ENCODE results near the gene TBX20. TPM values are rescaled to one million over a fixed set of nuclear protein-coding genes. Genes with fewer than 3 reads are reported as not detected.

The TBX20 gene
- total RNA-seq, 4 donors from 2014 or later = 0.22 to 0.27 TPM; not detected in 2

DNA sequence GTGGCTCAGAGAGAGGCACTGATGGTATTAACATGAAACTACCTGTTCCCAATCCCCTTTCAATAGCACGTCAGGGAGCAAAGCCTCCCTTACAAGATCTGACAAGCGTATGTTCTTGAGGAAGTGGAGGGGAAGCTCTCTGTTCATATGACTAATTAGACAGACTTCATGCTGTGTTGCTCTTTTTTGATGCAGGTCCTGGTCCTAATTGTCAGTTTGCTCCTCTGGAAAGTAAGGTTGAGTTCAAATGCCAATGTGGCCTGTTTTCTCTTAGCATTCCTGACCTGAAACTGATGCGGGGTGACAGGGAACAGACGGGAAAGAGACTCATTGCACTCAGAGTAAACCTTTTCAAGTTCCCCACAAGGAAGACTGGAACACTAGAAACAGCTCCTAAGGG is 27.0 kb upstream of the TBX20 start:
- Histone ChIP-seq H3K27ac (no peak overlapping the region), H3K36me3 (no peaks in the 10 kb centered on the region), H3K4me1 (no peaks in the 10 kb centered on the region), H3K4me3 (replicated peaks in 1 of 3) (no peak overlapping the region), H3K9me3 (no peaks in the 10 kb centered on the region), H3K27me3 (no peaks in the 10 kb centered on the region)
- WGBS, 2 donors = 50 to 62% methylated on average over 4 of the region's 4 CpGs
- TF ChIP-seq, protein P1, sequence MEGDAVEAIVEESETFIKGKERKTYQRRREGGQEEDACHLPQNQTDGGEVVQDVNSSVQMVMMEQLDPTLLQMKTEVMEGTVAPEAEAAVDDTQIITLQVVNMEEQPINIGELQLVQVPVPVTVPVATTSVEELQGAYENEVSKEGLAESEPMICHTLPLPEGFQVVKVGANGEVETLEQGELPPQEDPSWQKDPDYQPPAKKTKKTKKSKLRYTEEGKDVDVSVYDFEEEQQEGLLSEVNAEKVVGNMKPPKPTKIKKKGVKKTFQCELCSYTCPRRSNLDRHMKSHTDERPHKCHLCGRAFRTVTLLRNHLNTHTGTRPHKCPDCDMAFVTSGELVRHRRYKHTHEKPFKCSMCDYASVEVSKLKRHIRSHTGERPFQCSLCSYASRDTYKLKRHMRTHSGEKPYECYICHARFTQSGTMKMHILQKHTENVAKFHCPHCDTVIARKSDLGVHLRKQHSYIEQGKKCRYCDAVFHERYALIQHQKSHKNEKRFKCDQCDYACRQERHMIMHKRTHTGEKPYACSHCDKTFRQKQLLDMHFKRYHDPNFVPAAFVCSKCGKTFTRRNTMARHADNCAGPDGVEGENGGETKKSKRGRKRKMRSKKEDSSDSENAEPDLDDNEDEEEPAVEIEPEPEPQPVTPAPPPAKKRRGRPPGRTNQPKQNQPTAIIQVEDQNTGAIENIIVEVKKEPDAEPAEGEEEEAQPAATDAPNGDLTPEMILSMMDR (IDR thresholded peaks at IDR 0.05) = no peak
- no peak for TF ChIP-seq POLR2A (IDR thresholded peaks at IDR 0.05)
- intact Hi-C loops (cut with DNase I) = no loop called here
- no peak for DNase-seq

DNA sequence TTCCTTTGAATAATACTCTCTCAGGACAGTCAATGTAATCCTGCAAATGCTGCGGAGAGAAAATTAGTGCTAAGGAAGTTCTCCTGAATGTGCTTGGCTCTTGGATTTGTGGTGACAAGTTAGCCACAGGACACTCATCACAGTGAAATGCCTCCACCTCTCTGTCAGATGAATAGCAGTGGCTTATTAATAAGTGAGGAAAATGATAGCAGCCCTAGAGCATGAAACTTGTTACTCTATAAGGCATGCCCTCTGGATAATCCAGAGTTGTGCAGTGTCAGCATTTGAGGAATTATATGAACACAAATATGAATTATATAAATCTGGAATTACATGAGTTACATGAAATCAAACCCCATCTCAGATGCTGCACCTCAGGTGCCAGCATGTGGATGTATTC is 23.5 kb upstream of the TBX20 start:
- 91 to 95% methylated on average over 1 of the region's 1 CpG for WGBS, 2 donors
- TF ChIP-seq, protein P1 (IDR thresholded peaks at IDR 0.05) = no peak
- no peak for TF ChIP-seq POLR2A (IDR thresholded peaks at IDR 0.05)
- Histone ChIP-seq H3K36me3 (no peaks in the 10 kb centered on the region), H3K4me3 (replicated peaks in 1 of 3) (no peak overlapping the region), H3K27ac (no peak overlapping the region), H3K4me1 (no peaks in the 10 kb centered on the region), H3K27me3 (no peaks in the 10 kb centered on the region), H3K9me3 (no peaks in the 10 kb centered on the region)
- DNase-seq = no peak
- intact Hi-C loops (cut with DNase I) = no loop called here

DNA sequence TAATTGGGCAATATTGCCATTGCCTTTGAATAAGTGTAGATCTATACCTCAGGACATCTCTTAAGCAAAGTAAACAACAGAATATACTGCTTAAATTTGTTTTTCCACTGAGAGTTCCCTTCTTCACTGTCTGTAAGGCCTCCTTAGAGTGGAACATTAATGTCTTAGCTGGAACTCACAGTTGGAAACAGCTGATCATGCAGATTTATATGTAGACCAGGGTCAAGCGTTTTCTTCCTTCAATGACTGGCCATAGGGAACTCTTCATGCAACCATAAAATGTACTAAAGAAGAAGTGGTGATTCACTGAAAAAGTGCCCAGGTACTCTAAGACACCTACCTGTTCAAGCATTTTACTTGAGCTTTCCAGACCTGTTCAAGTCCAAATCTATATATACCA is 18.3 kb upstream of the TBX20 start:
- H3K9me3 ChIP-seq = no peaks in the 10 kb centered on the region
- H3K27me3 ChIP-seq = no peaks in the 10 kb centered on the region
- TF ChIP-seq, protein P1 (IDR thresholded peaks at IDR 0.05) = no peak
- TF ChIP-seq POLR2A (IDR thresholded peaks at IDR 0.05) = no peak
- intact Hi-C loops (cut with DNase I) = no loop called here
- no peak overlapping the region for H3K27ac ChIP-seq
- 81 to 83% methylated on average over 1 of the region's 1 CpG for WGBS, 2 donors
- H3K4me3 ChIP-seq (replicated peaks in 1 of 3) = no peak overlapping the region
- no peaks in the 10 kb centered on the region for H3K4me1 ChIP-seq
- no peaks in the 10 kb centered on the region for H3K36me3 ChIP-seq
- DNase-seq = no peak

DNA sequence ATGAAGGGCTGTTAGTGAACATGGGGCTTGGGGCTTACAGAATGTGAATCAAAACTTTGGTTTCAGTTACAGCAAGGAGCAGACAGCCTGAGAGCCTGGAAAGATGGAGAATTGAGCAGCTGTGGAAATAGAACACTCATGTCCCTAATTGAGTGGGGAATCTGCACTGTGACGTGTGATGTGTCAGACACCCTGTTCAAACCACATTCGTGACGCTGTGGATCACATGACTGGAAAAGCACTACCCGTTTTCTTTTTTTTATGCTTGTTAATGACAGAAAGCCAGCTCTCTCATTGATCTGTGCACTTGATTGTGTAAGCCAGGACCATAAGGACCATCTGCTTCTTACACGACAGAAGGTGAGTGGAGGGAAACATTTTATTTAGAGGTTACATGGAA is 15.1 kb upstream of the TBX20 start:
- Histone ChIP-seq H3K36me3 (no peaks in the 10 kb centered on the region), H3K27ac (no peak overlapping the region), H3K9me3 (no peaks in the 10 kb centered on the region), H3K27me3 (peaks cover 1% of the 10 kb centered on the region), H3K4me3 (replicated peaks in 1 of 3) (no peak overlapping the region), H3K4me1 (no peaks in the 10 kb centered on the region)
- DNase-seq = no peak
- WGBS, 2 donors = 33 to 52% methylated on average over 5 of the region's 5 CpGs
- TF ChIP-seq, protein P1 (IDR thresholded peaks at IDR 0.05) = no peak
- intact Hi-C loops (cut with DNase I) = no loop called here

DNA sequence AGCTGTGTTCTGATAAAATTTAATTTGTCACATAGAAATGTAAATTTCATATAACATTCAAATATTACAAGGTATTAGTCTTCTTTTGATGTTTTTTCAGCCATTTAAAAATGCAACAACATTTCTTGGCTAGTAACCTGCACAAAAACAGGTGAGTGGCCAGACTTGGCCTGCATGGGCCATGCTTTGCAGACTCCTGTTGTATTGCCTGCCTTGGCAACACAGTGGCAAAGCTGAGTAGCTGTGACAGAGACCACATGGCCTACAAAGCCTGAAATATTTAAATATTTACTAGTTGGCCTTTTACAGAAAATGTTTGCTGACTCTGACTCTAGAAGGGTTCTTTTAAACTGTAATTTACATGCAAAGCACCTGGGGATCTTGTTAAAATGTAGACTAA is 13.5 kb upstream of the TBX20 start:
- Histone ChIP-seq H3K36me3 (no peaks in the 10 kb centered on the region), H3K4me3 (replicated peaks in 1 of 3) (no peak overlapping the region), H3K9me3 (no peaks in the 10 kb centered on the region), H3K4me1 (no peaks in the 10 kb centered on the region), H3K27me3 (peaks cover 3% of the 10 kb centered on the region), H3K27ac (no peak overlapping the region)
- DNase-seq = no peak
- intact Hi-C loops (cut with DNase I) = no loop called here
- TF ChIP-seq POLR2A (IDR thresholded peaks at IDR 0.05) = no peak
- TF ChIP-seq, protein P1 (IDR thresholded peaks at IDR 0.05) = no peak
